Skeletal muscle satellite cell (primary cell): ENCODE data around the gene BEAN1.

Experiments
- H3K27me3 ChIP-seq: 2 replicates; pipeline ENCODE4 v1.7.0; 2013; ENCODE audit warnings: low read length; ENCODE audit not compliant: control insufficient read depth, insufficient read depth
- H3K36me3 ChIP-seq: 2 replicates; pipeline ENCODE4 v1.7.0; 2013; ENCODE audit warnings: mild to moderate bottlenecking, control low read depth, low read length; ENCODE audit not compliant: insufficient read depth
- H3K4me1 ChIP-seq: 2 replicates; pipeline ENCODE4 v1.7.0; 2013; ENCODE audit warnings: low read length; ENCODE audit not compliant: control insufficient read depth, insufficient read depth
- H3K4me2 ChIP-seq: 2 replicates; pipeline ENCODE4 v1.7.0; 2013; ENCODE audit warnings: mild to moderate bottlenecking, low read length
- H3K4me3 ChIP-seq: 2 replicates; pipeline ENCODE4 v1.7.0; 2013; ENCODE audit warnings: low read length
- H3K9ac ChIP-seq: 2 replicates; pipeline ENCODE4 v1.7.0; 2013; ENCODE audit warnings: mild to moderate bottlenecking, low read depth, low read length, moderate library complexity
- H3K9me3 ChIP-seq: replicated peaks from 2 replicates; pipeline ENCODE4 v1.7.0; 2013; ENCODE audit warnings: mild to moderate bottlenecking, control low read depth, low read length

Gene BEAN1

GRCh38 chr16:66485376-66485775, 58.3 kb downstream of the BEAN1 start:
- Histone ChIP-seq H3K9ac (no peak overlapping the region), H3K4me3 (no peak overlapping the region), H3K27me3 (peaks cover 4% of the 10 kb centered on the region), H3K4me1 (peaks cover 10% of the 10 kb centered on the region), H3K9me3 (no peaks in the 10 kb centered on the region), H3K4me2 (no peak overlapping the region), H3K36me3 (no peaks in the 10 kb centered on the region)

- no peak overlapping the region for H3K4me2 ChIP-seq
- no peak overlapping the region for H3K9ac ChIP-seq
- peaks cover 4% of the 10 kb centered on the region for H3K27me3 ChIP-seq
- no peak overlapping the region for H3K4me3 ChIP-seq
- peaks cover 10% of the 10 kb centered on the region for H3K4me1 ChIP-seq
- no peaks in the 10 kb centered on the region for H3K36me3 ChIP-seq
- no peaks in the 10 kb centered on the region for H3K9me3 ChIP-seq
These were observed 59.2 kb downstream of the BEAN1 start for GRCh38 chr16:66486199-66486772.

- Histone ChIP-seq H3K9ac (no peak overlapping the region), H3K4me2 (no peak overlapping the region), H3K4me1 (peaks cover 10% of the 10 kb centered on the region), H3K36me3 (no peaks in the 10 kb centered on the region), H3K4me3 (no peak overlapping the region), H3K27me3 (peaks cover under 1% of the 10 kb centered on the region), H3K9me3 (no peaks in the 10 kb centered on the region)
These were observed 59.9 kb downstream of the BEAN1 start for GRCh38 chr16:66486773-66487579.

GRCh38 chr16:66487580-66488275, 60.6 kb downstream of the BEAN1 start:
- H3K36me3 ChIP-seq = no peaks in the 10 kb centered on the region
- no peak overlapping the region for H3K9ac ChIP-seq
- no peak overlapping the region for H3K4me3 ChIP-seq
- H3K4me1 ChIP-seq = peaks cover 10% of the 10 kb centered on the region
- no peak overlapping the region for H3K4me2 ChIP-seq
- no peaks in the 10 kb centered on the region for H3K27me3 ChIP-seq
- H3K9me3 ChIP-seq = no peaks in the 10 kb centered on the region

GRCh38 chr16:66488505-66488904, 61.4 kb downstream of the BEAN1 start:
- H3K4me1 ChIP-seq = peaks cover 10% of the 10 kb centered on the region

GRCh38 chr16:66489385-66489784, 62.3 kb downstream of the BEAN1 start:
- no peaks in the 10 kb centered on the region for H3K36me3 ChIP-seq
- H3K9ac ChIP-seq = no peak overlapping the region
- peaks cover 10% of the 10 kb centered on the region for H3K4me1 ChIP-seq

More at GRCh38 chr16:66488505-66488904, 61.4 kb downstream of the BEAN1 start:
- no peak overlapping the region for H3K4me2 ChIP-seq
- H3K4me3 ChIP-seq = no peak overlapping the region
- no peaks in the 10 kb centered on the region for H3K36me3 ChIP-seq
- no peaks in the 10 kb centered on the region for H3K9me3 ChIP-seq
- H3K9ac ChIP-seq = no peak overlapping the region
- no peaks in the 10 kb centered on the region for H3K27me3 ChIP-seq

GRCh38 chr16:66489818-66490217, 62.7 kb downstream of the BEAN1 start:
- no peaks in the 10 kb centered on the region for H3K9me3 ChIP-seq
- no peak overlapping the region for H3K4me2 ChIP-seq
- no peak overlapping the region for H3K9ac ChIP-seq
- no peaks in the 10 kb centered on the region for H3K36me3 ChIP-seq
- no peak overlapping the region for H3K4me3 ChIP-seq
- H3K4me1 ChIP-seq = peaks cover 10% of the 10 kb centered on the region
- H3K27me3 ChIP-seq = no peaks in the 10 kb centered on the region

More at GRCh38 chr16:66489385-66489784, 62.3 kb downstream of the BEAN1 start:
- Histone ChIP-seq H3K4me3 (no peak overlapping the region), H3K4me2 (no peak overlapping the region), H3K27me3 (no peaks in the 10 kb centered on the region), H3K9me3 (no peaks in the 10 kb centered on the region)

- H3K4me1 ChIP-seq = peaks cover 10% of the 10 kb centered on the region
- no peaks in the 10 kb centered on the region for H3K27me3 ChIP-seq
- H3K36me3 ChIP-seq = no peaks in the 10 kb centered on the region
- H3K9ac ChIP-seq = no peak overlapping the region
- no peak overlapping the region for H3K4me2 ChIP-seq
- H3K9me3 ChIP-seq = no peaks in the 10 kb centered on the region
- H3K4me3 ChIP-seq = no peak overlapping the region
These were observed 64.0 kb downstream of the BEAN1 start for GRCh38 chr16:66490774-66491715.

- Histone ChIP-seq H3K4me2 (no peak overlapping the region), H3K9me3 (no peaks in the 10 kb centered on the region)
These were observed 64.6 kb downstream of the BEAN1 start for GRCh38 chr16:66491716-66492064.

GRCh38 chr16:66493490-66494401, 66.7 kb downstream of the BEAN1 start:
- H3K4me3 ChIP-seq = no peak overlapping the region
- H3K9ac ChIP-seq = no peak overlapping the region
- no peaks in the 10 kb centered on the region for H3K4me1 ChIP-seq
- H3K36me3 ChIP-seq = no peaks in the 10 kb centered on the region
- H3K4me2 ChIP-seq = no peak overlapping the region
- H3K9me3 ChIP-seq = no peaks in the 10 kb centered on the region
- no peaks in the 10 kb centered on the region for H3K27me3 ChIP-seq

More at GRCh38 chr16:66491716-66492064, 64.6 kb downstream of the BEAN1 start:
- H3K4me3 ChIP-seq = no peak overlapping the region
- peaks cover 7% of the 10 kb centered on the region for H3K4me1 ChIP-seq
- no peak overlapping the region for H3K9ac ChIP-seq
- H3K27me3 ChIP-seq = no peaks in the 10 kb centered on the region
- H3K36me3 ChIP-seq = no peaks in the 10 kb centered on the region
